SK-N-SH treated with all-trans-retinoic acid at 6 μM for 48 hours (cell line): ENCODE data around the gene VMP1.

Experiments used
- ATAC-seq: fragments of 200-7000 bp; cut with Tn5 transposase; 3 replicates; pipeline ENCODE4 v1.9.1; 2020; ENCODE audit warnings: mild to moderate bottlenecking, moderate library complexity
- ARNTL ChIP-seq: fragments of 450-650 bp; formaldehyde crosslinking; IDR thresholded peaks from 2 replicates; pipeline ENCODE4 v1.5.0; 2020; ENCODE audit warnings: low read depth, mild to moderate bottlenecking, moderate library complexity, borderline replicate concordance
- BACH2 ChIP-seq: fragments of 250-450 bp; sonication (Bioruptor Pico); IDR thresholded peaks from 2 replicates; pipeline ENCODE4 v1.9.0; 2021; ENCODE audit warnings: mild to moderate bottlenecking, borderline replicate concordance
- CSDC2 ChIP-seq: fragments of 250-450 bp; sonication (Bioruptor Pico); IDR thresholded peaks from 2 replicates; pipeline ENCODE4 v1.5.0; 2020; ENCODE audit warnings: mild to moderate bottlenecking, moderate library complexity
- GLIS3 ChIP-seq: fragments of 250-450 bp; sonication (Bioruptor Pico); IDR thresholded peaks from 2 replicates; pipeline ENCODE4 v1.5.0; 2020; ENCODE audit warnings: mild to moderate bottlenecking, moderate library complexity
- OSR1 ChIP-seq: fragments of 250-450 bp; sonication (Bioruptor Pico); IDR thresholded peaks from 2 replicates; pipeline ENCODE4 v1.8.0; 2022; ENCODE audit warnings: moderate library complexity, mild to moderate bottlenecking, inconsistent platforms
- RARB ChIP-seq: fragments of 250-450 bp; sonication (Bioruptor Pico); IDR thresholded peaks from 2 replicates; pipeline ENCODE4 v1.8.0; 2021; ENCODE audit warnings: mild to moderate bottlenecking, moderate library complexity
- SNAI2 ChIP-seq: fragments of 250-450 bp; sonication (Bioruptor Pico); IDR thresholded peaks from 2 replicates; pipeline ENCODE4 v1.5.0; 2020; ENCODE audit warnings: mild to moderate bottlenecking, moderate library complexity
- TCF4 ChIP-seq: fragments of 250-450 bp; sonication (Bioruptor Pico); IDR thresholded peaks from 2 replicates; pipeline ENCODE4 v1.8.0; 2021; ENCODE audit warnings: mild to moderate bottlenecking, moderate library complexity, borderline replicate concordance
- TOX ChIP-seq: fragments of 250-450 bp; sonication (Bioruptor Pico); IDR thresholded peaks from 2 replicates; pipeline ENCODE4 v1.8.0; 2021; ENCODE audit warnings: mild to moderate bottlenecking, moderate library complexity, borderline replicate concordance
- ZC3H10 ChIP-seq: fragments of 250-450 bp; sonication (Bioruptor Pico); IDR thresholded peaks from 2 replicates; pipeline ENCODE4 v1.5.1; 2021; ENCODE audit warnings: mild to moderate bottlenecking, moderate library complexity
- ZFP3 ChIP-seq: fragments of 250-450 bp; sonication (Bioruptor Pico); IDR thresholded peaks from 2 replicates; pipeline ENCODE4 v1.5.0; 2020; ENCODE audit warnings: mild to moderate bottlenecking, moderate library complexity
- ZFP30 ChIP-seq: fragments of 450-650 bp; formaldehyde crosslinking; IDR thresholded peaks from 2 replicates; pipeline ENCODE4 v1.5.0; 2022; ENCODE audit warnings: mild to moderate bottlenecking, moderate library complexity
- ZNF565 ChIP-seq: fragments of 450-650 bp; formaldehyde crosslinking; conservative IDR thresholded peaks from 2 replicates; pipeline ENCODE4 v1.5.0; 2020; ENCODE audit warnings: low read depth, mild to moderate bottlenecking, moderate library complexity
- ZNF70 ChIP-seq: fragments of 450-650 bp; formaldehyde crosslinking; IDR thresholded peaks from 2 replicates; pipeline ENCODE4 v1.5.0; 2020; ENCODE audit warnings: mild to moderate bottlenecking, moderate library complexity
- ZNF8 ChIP-seq: fragments of 450-650 bp; formaldehyde crosslinking; IDR thresholded peaks from 2 replicates; pipeline ENCODE4 v1.5.0; 2020; ENCODE audit warnings: mild to moderate bottlenecking, moderate library complexity
- TF ChIP-seq, protein P1 (sequence below): fragments of 250-450 bp; sonication (Bioruptor Pico); IDR thresholded peaks from 2 replicates; pipeline ENCODE4 v1.5.0; 2020; ENCODE audit warnings: mild to moderate bottlenecking, moderate library complexity
- TF ChIP-seq, protein P2 (sequence below): fragments of 250-450 bp; sonication (Bioruptor Pico); IDR thresholded peaks from 2 replicates; pipeline ENCODE4 v1.8.0; 2021; ENCODE audit warnings: low read depth, mild to moderate bottlenecking, moderate library complexity, borderline replicate concordance
- TF ChIP-seq, protein P3 (sequence below): fragments of 250-450 bp; sonication (Bioruptor Pico); IDR thresholded peaks from 2 replicates; pipeline ENCODE4 v1.8.0; 2020; ENCODE audit warnings: mild to moderate bottlenecking, moderate library complexity, borderline replicate concordance
- TF ChIP-seq, protein P4 (sequence below): fragments of 250-450 bp; sonication (Bioruptor Pico); IDR thresholded peaks from 2 replicates; pipeline ENCODE4 v1.5.1; 2021; ENCODE audit warnings: mild to moderate bottlenecking, moderate library complexity
- TF ChIP-seq, protein P5 (sequence below): fragments of 250-450 bp; sonication (Bioruptor Pico); IDR thresholded peaks from 2 replicates; pipeline ENCODE4 v1.5.1; 2020; ENCODE audit warnings: low read depth, mild to moderate bottlenecking, moderate library complexity

VMP1 gene

DNA sequence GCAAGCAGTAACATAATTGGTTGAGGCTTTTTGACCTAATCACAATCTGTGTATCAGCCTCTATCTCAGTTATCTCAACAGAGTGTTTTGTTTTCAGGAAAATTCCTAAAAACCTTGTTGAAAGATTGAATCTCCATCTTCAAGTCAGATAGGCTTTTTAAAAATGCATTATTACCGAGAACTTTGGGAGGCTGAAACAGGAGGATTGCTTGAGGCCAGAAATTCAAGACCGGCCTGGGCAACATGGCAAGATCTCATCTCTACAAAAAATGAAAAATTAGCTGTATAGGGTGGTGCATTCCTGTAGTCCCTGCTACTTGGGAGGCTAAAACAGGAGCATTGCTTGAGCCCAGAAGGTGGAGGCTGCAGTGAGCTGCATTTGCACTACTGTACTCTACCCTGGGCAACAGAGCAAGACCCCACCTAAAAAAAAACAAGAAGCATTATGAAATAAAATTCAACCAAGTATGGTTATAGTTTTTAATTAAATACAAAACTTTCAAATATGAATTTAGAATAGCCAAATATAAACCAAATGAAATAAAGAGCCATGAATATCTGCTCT is 68.4 kb downstream of the VMP1 start:
- no peak for TF ChIP-seq TOX (CRISPR knock-in tag)
- TF ChIP-seq OSR1 (CRISPR knock-in tag) = no peak
- TF ChIP-seq, protein P1, sequence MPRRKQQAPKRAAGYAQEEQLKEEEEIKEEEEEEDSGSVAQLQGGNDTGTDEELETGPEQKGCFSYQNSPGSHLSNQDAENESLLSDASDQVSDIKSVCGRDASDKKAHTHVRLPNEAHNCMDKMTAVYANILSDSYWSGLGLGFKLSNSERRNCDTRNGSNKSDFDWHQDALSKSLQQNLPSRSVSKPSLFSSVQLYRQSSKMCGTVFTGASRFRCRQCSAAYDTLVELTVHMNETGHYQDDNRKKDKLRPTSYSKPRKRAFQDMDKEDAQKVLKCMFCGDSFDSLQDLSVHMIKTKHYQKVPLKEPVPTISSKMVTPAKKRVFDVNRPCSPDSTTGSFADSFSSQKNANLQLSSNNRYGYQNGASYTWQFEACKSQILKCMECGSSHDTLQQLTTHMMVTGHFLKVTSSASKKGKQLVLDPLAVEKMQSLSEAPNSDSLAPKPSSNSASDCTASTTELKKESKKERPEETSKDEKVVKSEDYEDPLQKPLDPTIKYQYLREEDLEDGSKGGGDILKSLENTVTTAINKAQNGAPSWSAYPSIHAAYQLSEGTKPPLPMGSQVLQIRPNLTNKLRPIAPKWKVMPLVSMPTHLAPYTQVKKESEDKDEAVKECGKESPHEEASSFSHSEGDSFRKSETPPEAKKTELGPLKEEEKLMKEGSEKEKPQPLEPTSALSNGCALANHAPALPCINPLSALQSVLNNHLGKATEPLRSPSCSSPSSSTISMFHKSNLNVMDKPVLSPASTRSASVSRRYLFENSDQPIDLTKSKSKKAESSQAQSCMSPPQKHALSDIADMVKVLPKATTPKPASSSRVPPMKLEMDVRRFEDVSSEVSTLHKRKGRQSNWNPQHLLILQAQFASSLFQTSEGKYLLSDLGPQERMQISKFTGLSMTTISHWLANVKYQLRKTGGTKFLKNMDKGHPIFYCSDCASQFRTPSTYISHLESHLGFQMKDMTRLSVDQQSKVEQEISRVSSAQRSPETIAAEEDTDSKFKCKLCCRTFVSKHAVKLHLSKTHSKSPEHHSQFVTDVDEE = no peak
- no peak for TF ChIP-seq SNAI2 (CRISPR knock-in tag)
- TF ChIP-seq ZC3H10 (CRISPR knock-in tag) = no peak
- no peak for TF ChIP-seq ZNF565 (CRISPR knock-in tag)
- TF ChIP-seq, protein P2, sequence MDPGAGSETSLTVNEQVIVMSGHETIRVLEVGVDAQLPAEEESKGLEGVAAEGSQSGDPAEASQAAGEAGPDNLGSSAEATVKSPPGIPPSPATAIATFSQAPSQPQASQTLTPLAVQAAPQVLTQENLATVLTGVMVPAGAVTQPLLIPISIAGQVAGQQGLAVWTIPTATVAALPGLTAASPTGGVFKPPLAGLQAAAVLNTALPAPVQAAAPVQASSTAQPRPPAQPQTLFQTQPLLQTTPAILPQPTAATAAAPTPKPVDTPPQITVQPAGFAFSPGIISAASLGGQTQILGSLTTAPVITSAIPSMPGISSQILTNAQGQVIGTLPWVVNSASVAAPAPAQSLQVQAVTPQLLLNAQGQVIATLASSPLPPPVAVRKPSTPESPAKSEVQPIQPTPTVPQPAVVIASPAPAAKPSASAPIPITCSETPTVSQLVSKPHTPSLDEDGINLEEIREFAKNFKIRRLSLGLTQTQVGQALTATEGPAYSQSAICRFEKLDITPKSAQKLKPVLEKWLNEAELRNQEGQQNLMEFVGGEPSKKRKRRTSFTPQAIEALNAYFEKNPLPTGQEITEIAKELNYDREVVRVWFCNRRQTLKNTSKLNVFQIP (CRISPR knock-in tag) = no peak
- ATAC-seq = no peak

DNA sequence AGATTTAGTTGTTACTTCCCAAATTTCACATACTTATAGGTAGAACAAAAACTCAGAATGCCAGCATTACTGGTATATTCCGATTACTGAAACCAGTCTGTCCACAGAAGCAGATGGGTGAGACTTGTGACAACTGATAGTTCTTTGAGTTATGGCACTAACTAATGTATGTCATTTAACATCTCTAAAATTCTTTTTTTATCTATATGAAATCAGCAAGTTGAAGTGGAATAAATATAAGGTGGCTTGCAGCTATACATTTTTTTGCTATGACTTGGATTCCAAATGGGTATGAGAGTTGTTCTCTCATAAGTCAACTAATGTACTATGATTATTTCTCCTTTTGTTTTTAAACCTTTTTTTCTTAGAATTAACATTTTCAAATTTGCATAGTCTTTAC is 69.1 kb downstream of the VMP1 start:
- TF ChIP-seq TCF4 (CRISPR knock-in tag) = no peak
- TF ChIP-seq, protein P3, sequence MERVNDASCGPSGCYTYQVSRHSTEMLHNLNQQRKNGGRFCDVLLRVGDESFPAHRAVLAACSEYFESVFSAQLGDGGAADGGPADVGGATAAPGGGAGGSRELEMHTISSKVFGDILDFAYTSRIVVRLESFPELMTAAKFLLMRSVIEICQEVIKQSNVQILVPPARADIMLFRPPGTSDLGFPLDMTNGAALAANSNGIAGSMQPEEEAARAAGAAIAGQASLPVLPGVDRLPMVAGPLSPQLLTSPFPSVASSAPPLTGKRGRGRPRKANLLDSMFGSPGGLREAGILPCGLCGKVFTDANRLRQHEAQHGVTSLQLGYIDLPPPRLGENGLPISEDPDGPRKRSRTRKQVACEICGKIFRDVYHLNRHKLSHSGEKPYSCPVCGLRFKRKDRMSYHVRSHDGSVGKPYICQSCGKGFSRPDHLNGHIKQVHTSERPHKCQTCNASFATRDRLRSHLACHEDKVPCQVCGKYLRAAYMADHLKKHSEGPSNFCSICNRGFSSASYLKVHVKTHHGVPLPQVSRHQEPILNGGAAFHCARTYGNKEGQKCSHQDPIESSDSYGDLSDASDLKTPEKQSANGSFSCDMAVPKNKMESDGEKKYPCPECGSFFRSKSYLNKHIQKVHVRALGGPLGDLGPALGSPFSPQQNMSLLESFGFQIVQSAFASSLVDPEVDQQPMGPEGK (CRISPR knock-in tag) = no peak
- TF ChIP-seq SNAI2 (CRISPR knock-in tag) = no peak
- TF ChIP-seq ZFP30 (CRISPR knock-in tag) = no peak
- no peak for TF ChIP-seq TOX (CRISPR knock-in tag)
- no peak for TF ChIP-seq GLIS3 (CRISPR knock-in tag)
- no peak for TF ChIP-seq ZNF70
- TF ChIP-seq BACH2 = no peak
- no peak for TF ChIP-seq ZFP3 (CRISPR knock-in tag)
- TF ChIP-seq OSR1 (CRISPR knock-in tag) = no peak
- TF ChIP-seq ZNF8 (CRISPR knock-in tag) = no peak
- no peak for TF ChIP-seq CSDC2 (CRISPR knock-in tag)
- TF ChIP-seq ZNF565 (CRISPR knock-in tag) = no peak
- no peak for TF ChIP-seq ARNTL
- TF ChIP-seq ZC3H10 (CRISPR knock-in tag) = no peak
- no peak for TF ChIP-seq RARB (CRISPR knock-in tag)
- TF ChIP-seq, protein P4, sequence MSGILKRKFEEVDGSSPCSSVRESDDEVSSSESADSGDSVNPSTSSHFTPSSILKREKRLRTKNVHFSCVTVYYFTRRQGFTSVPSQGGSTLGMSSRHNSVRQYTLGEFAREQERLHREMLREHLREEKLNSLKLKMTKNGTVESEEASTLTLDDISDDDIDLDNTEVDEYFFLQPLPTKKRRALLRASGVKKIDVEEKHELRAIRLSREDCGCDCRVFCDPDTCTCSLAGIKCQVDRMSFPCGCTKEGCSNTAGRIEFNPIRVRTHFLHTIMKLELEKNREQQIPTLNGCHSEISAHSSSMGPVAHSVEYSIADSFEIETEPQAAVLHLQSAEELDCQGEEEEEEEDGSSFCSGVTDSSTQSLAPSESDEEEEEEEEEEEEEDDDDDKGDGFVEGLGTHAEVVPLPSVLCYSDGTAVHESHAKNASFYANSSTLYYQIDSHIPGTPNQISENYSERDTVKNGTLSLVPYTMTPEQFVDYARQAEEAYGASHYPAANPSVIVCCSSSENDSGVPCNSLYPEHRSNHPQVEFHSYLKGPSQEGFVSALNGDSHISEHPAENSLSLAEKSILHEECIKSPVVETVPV (CRISPR knock-in tag) = no peak
- TF ChIP-seq, all 23 proteins: peak for 0
- ATAC-seq = no peak

DNA sequence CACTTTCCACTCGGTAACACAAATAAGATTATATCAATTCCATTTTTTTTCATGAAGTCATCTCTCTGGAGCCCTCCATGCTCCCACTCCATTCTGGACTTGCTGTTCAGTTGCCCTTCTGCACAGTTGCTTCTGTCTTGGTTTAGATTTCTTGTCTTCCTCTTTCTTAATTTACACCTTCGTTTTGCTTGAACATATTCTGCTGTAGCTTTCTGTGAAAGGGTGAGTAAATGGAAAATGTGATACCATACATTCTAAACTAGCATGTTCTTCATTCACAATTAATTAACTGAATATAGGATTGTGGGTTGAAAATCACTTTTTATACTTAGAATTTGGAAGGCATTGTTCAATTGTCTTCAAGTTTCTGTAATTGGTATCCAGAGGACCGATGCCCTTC is 69.6 kb downstream of the VMP1 start:
- TF ChIP-seq, protein P4 (CRISPR knock-in tag) = no peak
- TF ChIP-seq, protein P5, sequence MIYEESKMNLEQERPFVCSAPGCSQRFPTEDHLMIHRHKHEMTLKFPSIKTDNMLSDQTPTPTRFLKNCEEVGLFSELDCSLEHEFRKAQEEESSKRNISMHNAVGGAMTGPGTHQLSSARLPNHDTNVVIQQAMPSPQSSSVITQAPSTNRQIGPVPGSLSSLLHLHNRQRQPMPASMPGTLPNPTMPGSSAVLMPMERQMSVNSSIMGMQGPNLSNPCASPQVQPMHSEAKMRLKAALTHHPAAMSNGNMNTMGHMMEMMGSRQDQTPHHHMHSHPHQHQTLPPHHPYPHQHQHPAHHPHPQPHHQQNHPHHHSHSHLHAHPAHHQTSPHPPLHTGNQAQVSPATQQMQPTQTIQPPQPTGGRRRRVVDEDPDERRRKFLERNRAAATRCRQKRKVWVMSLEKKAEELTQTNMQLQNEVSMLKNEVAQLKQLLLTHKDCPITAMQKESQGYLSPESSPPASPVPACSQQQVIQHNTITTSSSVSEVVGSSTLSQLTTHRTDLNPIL (CRISPR knock-in tag) = no peak
- no peak for TF ChIP-seq ZNF8 (CRISPR knock-in tag)
- no peak for TF ChIP-seq CSDC2 (CRISPR knock-in tag)
- TF ChIP-seq, all 23 proteins: peak for 0
- ATAC-seq = no peak
